Endothelial cell of umbilical vein (primary cell): ENCODE data around the gene SRSF2.

Source experiments
- EZH2 ChIP-seq: IDR thresholded peaks from 2 replicates; pipeline ENCODE4 v1.6.1; 2012; ENCODE audit warnings: borderline replicate concordance, low read depth, mild to moderate bottlenecking, moderate library complexity, low read length, inconsistent platforms; ENCODE audit not compliant: severe bottlenecking
- GATA2 ChIP-seq: IDR thresholded peaks from 2 replicates; pipeline ENCODE4 v1.7.0; 2011; ENCODE audit warnings: low read depth, mild to moderate bottlenecking, moderate library complexity, mixed read lengths, low read length; ENCODE audit not compliant: insufficient read length, insufficient read depth
- JUN ChIP-seq: IDR thresholded peaks from 2 replicates; pipeline ENCODE4 v1.6.1; 2011; ENCODE audit warnings: borderline replicate concordance, low read depth; ENCODE audit not compliant: insufficient read length, insufficient read depth
- MYC ChIP-seq: IDR thresholded peaks from one replicate; pipeline ENCODE4 v1.6.1; 2011; ENCODE audit warnings: mild to moderate bottlenecking, low read depth, low read length
- POLR2A ChIP-seq: IDR thresholded peaks from 2 replicates; pipeline ENCODE4 v1.6.1; 2012; ENCODE audit warnings: low read depth, mild to moderate bottlenecking, control low read depth, low read length
- POLR2AphosphoS5 ChIP-seq: IDR thresholded peaks from 2 replicates; pipeline ENCODE4 v1.6.1; 2012; ENCODE audit warnings: low read depth, mild to moderate bottlenecking, control low read depth, low read length, moderate library complexity; ENCODE audit not compliant: insufficient read depth
- TF ChIP-seq, protein P1 (sequence below), 2 donors: IDR thresholded peaks; 1 replicate in 1 of 2; 2 replicates in 1 of 2; pipeline ENCODE4 v1.5.1; 2011; ENCODE audit warnings: low read length in 2 of 2, mild to moderate bottlenecking in 2 of 2, moderate library complexity in 2 of 2, control low read depth in 1 of 2, inconsistent platforms in 1 of 2, low read depth in 1 of 2; ENCODE audit not compliant: insufficient read depth in 1 of 2; ENCODE audit errors: extremely low read depth in 1 of 2
- TF ChIP-seq, protein P2 (sequence below): IDR thresholded peaks from 2 replicates; pipeline ENCODE4 v1.6.1; 2011; ENCODE audit not compliant: insufficient read depth, insufficient read length

DNA sequence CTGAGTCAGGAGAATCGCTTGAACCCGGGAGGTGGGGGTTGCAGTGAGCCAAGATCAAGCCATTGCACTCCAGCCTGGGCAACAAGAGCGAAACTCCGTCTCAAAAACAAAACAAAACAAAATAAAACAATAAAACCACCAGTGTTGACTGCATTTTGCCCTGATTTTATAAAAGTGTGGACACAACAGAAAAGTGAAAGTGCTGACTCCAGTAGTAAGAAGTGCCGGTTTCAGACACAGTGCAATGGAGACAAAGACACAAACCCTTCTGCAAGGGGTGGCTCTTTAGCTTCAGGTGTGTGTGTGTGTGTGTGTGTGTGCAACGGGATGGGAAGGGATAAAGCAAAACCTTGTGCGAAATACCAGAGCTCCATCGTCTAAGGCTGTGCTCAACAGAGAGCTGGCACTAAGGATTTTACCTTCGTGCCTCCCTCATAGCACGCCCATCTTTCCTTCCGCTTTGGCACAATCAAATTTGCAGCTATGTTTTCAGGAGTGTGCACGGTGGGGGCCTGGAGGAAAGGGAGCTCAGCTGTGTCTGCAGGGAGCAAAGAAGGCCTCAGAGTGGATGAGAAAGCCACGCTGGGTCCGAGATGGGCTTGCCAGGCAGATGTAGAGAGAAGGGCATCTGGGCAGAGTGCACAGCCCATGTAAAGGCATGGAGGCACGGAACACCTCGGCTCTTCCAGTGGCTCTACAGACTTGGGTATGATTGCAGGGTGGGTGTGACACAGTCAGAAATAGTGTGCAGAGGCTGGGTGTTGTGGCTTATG lies 41.9 kb downstream of the SRSF2 start:
- TF ChIP-seq, protein P1, sequence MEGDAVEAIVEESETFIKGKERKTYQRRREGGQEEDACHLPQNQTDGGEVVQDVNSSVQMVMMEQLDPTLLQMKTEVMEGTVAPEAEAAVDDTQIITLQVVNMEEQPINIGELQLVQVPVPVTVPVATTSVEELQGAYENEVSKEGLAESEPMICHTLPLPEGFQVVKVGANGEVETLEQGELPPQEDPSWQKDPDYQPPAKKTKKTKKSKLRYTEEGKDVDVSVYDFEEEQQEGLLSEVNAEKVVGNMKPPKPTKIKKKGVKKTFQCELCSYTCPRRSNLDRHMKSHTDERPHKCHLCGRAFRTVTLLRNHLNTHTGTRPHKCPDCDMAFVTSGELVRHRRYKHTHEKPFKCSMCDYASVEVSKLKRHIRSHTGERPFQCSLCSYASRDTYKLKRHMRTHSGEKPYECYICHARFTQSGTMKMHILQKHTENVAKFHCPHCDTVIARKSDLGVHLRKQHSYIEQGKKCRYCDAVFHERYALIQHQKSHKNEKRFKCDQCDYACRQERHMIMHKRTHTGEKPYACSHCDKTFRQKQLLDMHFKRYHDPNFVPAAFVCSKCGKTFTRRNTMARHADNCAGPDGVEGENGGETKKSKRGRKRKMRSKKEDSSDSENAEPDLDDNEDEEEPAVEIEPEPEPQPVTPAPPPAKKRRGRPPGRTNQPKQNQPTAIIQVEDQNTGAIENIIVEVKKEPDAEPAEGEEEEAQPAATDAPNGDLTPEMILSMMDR (IDR thresholded peaks at IDR 0.05; ENCODE audit: extremely low read depth in 1 of 2, insufficient read depth in 1 of 2, low read depth in 1 of 2, low read length in 2 of 2), result no peak
- TF ChIP-seq POLR2AphosphoS5 (no peak), JUN (no peak), POLR2A (no peak), MYC (no peak), EZH2 (no peak), GATA2 (no peak)
- TF ChIP-seq, protein P2, sequence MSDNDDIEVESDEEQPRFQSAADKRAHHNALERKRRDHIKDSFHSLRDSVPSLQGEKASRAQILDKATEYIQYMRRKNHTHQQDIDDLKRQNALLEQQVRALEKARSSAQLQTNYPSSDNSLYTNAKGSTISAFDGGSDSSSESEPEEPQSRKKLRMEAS, result no peak
